K562 (cell line): ENCODE measurements around the gene TBC1D16. TPM values are rescaled to one million over a fixed set of nuclear protein-coding genes. Genes with fewer than 3 reads are reported as not detected.

Experiments
- ATF7 ChIP-seq: fragments of 450-650 bp; IDR thresholded peaks from 2 replicates; pipeline ENCODE4 v1.7.1; 2014; ENCODE audit warnings: mild to moderate bottlenecking, moderate library complexity
- BRD4 ChIP-seq: fragments of 200-600 bp; sonication (generic); IDR thresholded peaks from 2 replicates; pipeline ENCODE4 v1.6.1; 2017; ENCODE audit warnings: inconsistent platforms
- CEBPG ChIP-seq, 3 experiments: fragments of 200-800 bp in 1 of 3; sonication (Bioruptor generic) in 1 of 3; sonication (generic) in 1 of 3; formaldehyde crosslinking in 1 of 3; IDR thresholded peaks in 2 of 3; conservative IDR thresholded peaks in 1 of 3; 2 replicates each; pipeline versions ENCODE4 v1.6.1 to v1.8.0; 2016 to 2022; ENCODE audit warnings: missing compliant biosample characterization in 2 of 3, missing genetic modification characterization in 2 of 3, mild to moderate bottlenecking in 1 of 3, missing genetic modification reagents in 1 of 3
- EP400 ChIP-seq: fragments of 450-650 bp; IDR thresholded peaks from 2 replicates; pipeline ENCODE4 v1.6.1; 2017; ENCODE audit warnings: antibody characterized with exemption, mild to moderate bottlenecking, moderate library complexity
- KLF16 ChIP-seq: IDR thresholded peaks from 2 replicates; pipeline ENCODE4 v1.6.1; 2016; ENCODE audit warnings: antibody characterized with exemption
- RAD51 ChIP-seq: fragments of 450-650 bp; IDR thresholded peaks from 2 replicates; pipeline ENCODE4 v1.7.1; 2016; ENCODE audit warnings: low read depth, mild to moderate bottlenecking, borderline replicate concordance
- RBFOX2 ChIP-seq: fragments of 200-400 bp; formaldehyde crosslinking; IDR thresholded peaks from 2 replicates; pipeline ENCODE4 v1.6.1; 2017; ENCODE audit warnings: low read depth, mild to moderate bottlenecking, low read length, moderate library complexity
- ZEB2 ChIP-seq: fragments of 450-650 bp; IDR thresholded peaks from 2 replicates; pipeline ENCODE4 v1.6.1; 2016
- ZNF584 ChIP-seq: fragments of 200-800 bp; sonication (Bioruptor generic); IDR thresholded peaks from 2 replicates; pipeline ENCODE4 v1.6.1; 2016; ENCODE audit warnings: low read depth, mild to moderate bottlenecking, missing genetic modification characterization, missing compliant biosample characterization
- polyA plus RNA-seq, 8 experiments: library from polyadenylated mRNA; depleted of rRNA in 4 of 8; stranded (reverse) in 5 of 8; unstranded in 3 of 8; fragments of >200 nt; fragmentation: Nextera tagmentation in 2 of 8; fragmentation: Illumina TruSeq in 1 of 8; extraction: Ambion mirVana in 2 of 8; extraction: Trizol in 1 of 8; gene quantifications; 2 replicates each; pipeline versions ENCODE4 v1.2.1 to v1.2.3, GENCODE V29; 2011 to 2014; ENCODE audit warnings: inconsistent platforms in 1 of 8, missing spikeins in 1 of 8
- total RNA-seq, 7 experiments: library from RNA; depleted of rRNA in 6 of 7; stranded (reverse); fragments of >200 nt in 6 of 7; fragmentation: Illumina TruSeq in 2 of 7; extraction: Trizol in 2 of 7; gene quantifications; 2 replicates each; pipeline versions ENCODE4 v1.2.1 to v1.2.3, GENCODE V29; 2011 to 2021; ENCODE audit warnings: low replicate concordance in 1 of 7
- TF ChIP-seq, protein P1 (sequence below), 2 experiments: fragments of 450-650 bp; IDR thresholded peaks; 2 replicates each; pipeline ENCODE4 v1.6.1; 2016; ENCODE audit warnings: mild to moderate bottlenecking in 2 of 2, borderline replicate concordance in 1 of 2, low read depth in 1 of 2, moderate library complexity in 1 of 2
- TF ChIP-seq, protein P2 (sequence below): sonication (generic); formaldehyde crosslinking; IDR thresholded peaks from 2 replicates; pipeline ENCODE4 v1.5.0; 2020; ENCODE audit warnings: missing genetic modification reagents
- TF ChIP-seq, protein P3 (sequence below): fragments of 450-650 bp; IDR thresholded peaks from 2 replicates; pipeline ENCODE4 v1.6.1; 2014; ENCODE audit warnings: low read depth, mild to moderate bottlenecking, moderate library complexity, borderline replicate concordance
- TF ChIP-seq, protein P4 (sequence below): fragments of 250-450 bp; sonication (Bioruptor Pico); IDR thresholded peaks from 2 replicates; pipeline ENCODE4 v1.4.0; 2020; ENCODE audit warnings: mild to moderate bottlenecking

TBC1D16 gene
- total and polyA plus RNA-seq, 9 of the 15 experiments (the other 6 are each of a cell fraction or from before 2014, with no cell fraction given), result 0.01 to 0.20 (median 0.03) TPM; not detected in 1

DNA sequence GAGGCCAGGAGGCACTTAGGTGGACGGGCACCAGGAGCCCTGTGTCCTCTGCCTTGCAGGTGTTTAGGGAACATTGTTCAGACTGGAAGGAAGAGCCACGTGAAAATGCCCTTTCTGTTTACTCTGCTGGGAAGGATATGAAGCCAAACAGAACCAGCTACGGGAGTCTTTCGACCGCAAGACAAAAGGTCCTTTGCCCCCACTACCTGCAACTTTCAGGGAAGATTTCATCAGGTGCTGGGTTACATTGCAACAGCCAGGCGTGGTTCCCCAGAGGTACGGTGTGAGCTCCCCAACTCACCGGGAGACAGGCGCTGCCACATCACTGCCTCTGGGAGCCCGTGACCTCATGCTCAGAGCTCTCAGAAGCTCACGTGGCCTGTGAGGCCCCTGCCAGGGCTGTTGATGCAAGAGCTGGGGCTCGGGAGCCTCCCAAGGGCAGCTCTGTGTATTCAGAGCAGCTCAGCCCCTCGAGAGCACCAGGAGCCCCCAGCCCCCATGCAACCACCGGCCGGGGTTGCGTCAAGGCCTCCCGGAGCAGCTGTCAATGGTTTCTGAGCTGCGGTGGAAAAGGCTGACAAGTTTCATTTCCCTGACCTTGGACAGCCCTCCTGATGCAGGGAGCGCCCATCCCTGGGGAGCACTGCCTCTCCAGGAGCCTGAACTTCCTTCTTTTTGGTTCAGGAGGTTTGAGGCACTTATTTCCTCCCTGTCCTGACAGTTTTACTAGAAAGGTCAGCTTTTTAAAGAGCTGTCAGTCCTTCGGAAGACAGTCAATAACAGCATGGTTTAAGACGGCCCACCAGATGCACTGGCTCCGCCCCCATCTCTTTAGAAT is 42.1 kb downstream of the TBC1D16 start (continued):
- TF ChIP-seq, protein P1, sequence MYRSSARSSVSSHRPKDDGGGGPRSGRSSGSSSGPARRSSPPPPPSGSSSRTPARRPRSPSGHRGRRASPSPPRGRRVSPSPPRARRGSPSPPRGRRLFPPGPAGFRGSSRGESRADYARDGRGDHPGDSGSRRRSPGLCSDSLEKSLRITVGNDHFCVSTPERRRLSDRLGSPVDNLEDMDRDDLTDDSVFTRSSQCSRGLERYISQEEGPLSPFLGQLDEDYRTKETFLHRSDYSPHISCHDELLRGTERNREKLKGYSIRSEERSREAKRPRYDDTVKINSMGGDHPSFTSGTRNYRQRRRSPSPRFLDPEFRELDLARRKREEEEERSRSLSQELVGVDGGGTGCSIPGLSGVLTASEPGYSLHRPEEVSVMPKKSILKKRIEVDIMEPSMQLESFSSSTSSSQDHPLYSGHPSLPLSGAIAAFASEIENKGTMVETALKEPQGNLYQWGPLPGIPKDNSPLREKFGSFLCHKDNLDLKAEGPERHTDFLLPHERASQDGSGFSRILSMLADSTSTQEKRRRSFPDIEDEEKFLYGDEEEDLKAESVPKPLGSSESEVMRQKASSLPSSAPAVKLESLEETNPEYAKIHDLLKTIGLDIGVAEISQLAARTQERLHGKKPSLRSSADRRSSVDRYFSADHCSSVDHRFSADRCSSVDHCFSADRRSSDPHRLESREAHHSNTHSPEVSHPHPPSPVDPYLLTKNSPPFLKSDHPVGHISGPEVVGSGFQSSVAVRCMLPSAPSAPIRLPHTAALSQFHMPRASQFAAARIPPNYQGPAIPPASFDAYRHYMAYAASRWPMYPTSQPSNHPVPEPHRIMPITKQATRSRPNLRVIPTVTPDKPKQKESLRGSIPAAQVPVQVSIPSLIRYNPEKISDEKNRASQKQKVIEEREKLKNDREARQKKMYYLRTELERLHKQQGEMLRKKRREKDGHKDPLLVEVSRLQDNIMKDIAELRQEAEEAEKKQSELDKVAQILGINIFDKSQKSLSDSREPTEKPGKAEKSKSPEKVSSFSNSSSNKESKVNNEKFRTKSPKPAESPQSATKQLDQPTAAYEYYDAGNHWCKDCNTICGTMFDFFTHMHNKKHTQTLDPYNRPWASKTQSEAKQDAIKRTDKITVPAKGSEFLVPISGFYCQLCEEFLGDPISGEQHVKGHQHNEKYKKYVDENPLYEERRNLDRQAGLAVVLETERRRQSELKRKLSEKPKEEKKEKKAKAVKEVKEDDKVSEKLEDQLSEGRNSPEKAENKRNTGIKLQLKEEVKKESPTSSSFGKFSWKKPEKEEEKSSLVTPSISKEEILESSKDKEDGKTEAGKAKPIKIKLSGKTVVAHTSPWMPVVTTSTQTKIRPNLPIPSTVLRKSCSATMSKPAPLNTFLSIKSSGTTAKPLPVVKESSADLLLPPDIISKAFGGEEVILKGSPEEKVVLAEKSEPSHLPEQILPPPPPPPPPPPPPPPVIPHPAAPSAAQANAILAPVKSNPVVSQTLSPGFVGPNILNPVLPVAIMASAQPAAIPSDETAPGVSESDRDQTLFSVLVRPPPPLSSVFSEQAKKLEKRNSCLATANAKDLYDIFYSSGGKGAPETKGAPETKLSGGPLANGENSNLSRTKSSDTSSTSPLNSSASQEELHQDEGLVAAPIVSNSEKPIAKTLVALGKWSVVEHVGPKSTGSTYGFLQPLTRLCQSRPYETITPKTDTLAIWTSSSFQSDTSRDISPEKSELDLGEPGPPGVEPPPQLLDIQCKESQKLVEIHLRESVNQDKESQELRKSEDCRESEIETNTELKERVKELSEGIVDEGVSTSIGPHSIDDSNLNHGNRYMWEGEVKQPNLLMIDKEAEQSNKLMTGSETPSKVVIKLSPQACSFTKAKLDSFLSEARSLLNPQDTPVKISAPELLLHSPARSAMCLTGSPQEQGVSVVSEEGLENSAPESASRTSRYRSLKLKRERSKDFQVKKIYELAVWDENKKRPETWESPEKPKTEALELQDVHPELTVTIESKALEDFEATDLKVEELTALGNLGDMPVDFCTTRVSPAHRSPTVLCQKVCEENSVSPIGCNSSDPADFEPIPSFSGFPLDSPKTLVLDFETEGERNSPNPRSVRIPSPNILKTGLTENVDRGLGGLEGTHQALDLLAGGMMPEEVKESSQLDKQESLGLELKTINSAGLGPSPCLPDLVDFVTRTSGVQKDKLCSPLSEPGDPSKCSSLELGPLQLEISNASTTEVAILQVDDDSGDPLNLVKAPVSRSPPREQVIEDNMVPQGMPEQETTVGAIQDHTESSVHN (IDR thresholded peaks at IDR 0.05; ENCODE audit: borderline replicate concordance in 1 of 2, low read depth in 1 of 2), result peak in 1 of 2 experiments; percentile 53; a peak in 1 of 4 replicates
- TF ChIP-seq ATF7 (peak; percentile 77), EP400 (peak; percentile 61; the same call in 1 of the 2 replicates), RAD51 (peak; percentile 64), ZEB2 (0 out of 2 replicates have a peak, but pooled peaks have one; percentile 23), KLF16 (no peak), CEBPG (CRISPR knock-in tag; IDR thresholded peaks at IDR 0.05) (peak; percentile 55; the same call in 1 of the 2 replicates), CEBPG (tag; conservative IDR thresholded peaks at IDR 0.05 in 1 of 2, IDR thresholded peaks at IDR 0.05 in 1 of 2) (peak; percentile 85 to 90), BRD4 (no peak), ZNF584 (CRISPR knock-in tag) (0 out of 2 replicates have a peak, but pooled peaks have one; percentile 40), RBFOX2 (peak; percentile 67)
- TF ChIP-seq, protein P2, sequence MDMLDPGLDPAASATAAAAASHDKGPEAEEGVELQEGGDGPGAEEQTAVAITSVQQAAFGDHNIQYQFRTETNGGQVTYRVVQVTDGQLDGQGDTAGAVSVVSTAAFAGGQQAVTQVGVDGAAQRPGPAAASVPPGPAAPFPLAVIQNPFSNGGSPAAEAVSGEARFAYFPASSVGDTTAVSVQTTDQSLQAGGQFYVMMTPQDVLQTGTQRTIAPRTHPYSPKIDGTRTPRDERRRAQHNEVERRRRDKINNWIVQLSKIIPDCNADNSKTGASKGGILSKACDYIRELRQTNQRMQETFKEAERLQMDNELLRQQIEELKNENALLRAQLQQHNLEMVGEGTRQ (CRISPR knock-in tag), result peak; percentile 71
- TF ChIP-seq, protein P3, sequence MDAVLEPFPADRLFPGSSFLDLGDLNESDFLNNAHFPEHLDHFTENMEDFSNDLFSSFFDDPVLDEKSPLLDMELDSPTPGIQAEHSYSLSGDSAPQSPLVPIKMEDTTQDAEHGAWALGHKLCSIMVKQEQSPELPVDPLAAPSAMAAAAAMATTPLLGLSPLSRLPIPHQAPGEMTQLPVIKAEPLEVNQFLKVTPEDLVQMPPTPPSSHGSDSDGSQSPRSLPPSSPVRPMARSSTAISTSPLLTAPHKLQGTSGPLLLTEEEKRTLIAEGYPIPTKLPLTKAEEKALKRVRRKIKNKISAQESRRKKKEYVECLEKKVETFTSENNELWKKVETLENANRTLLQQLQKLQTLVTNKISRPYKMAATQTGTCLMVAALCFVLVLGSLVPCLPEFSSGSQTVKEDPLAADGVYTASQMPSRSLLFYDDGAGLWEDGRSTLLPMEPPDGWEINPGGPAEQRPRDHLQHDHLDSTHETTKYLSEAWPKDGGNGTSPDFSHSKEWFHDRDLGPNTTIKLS, result peak; percentile 59; the same call in 1 of the 2 replicates
- TF ChIP-seq, protein P4, sequence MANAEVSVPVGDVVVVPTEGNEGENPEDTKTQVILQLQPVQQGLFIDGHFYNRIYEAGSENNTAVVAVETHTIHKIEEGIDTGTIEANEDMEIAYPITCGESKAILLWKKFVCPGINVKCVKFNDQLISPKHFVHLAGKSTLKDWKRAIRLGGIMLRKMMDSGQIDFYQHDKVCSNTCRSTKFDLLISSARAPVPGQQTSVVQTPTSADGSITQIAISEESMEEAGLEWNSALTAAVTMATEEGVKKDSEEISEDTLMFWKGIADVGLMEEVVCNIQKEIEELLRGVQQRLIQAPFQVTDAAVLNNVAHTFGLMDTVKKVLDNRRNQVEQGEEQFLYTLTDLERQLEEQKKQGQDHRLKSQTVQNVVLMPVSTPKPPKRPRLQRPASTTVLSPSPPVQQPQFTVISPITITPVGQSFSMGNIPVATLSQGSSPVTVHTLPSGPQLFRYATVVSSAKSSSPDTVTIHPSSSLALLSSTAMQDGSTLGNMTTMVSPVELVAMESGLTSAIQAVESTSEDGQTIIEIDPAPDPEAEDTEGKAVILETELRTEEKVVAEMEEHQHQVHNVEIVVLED, result no peak
